BE2C (cell line): ENCODE results near the gene PPIF.

Source experiments
- DNase-seq: peaks from one replicate; pipeline ENCODE4 v3.0.0-alpha.2; 2020
- H3K27me3 ChIP-seq: fragments of 250-450 bp; sonication (Bioruptor Pico); 2 replicates; pipeline ENCODE4 v1.5.1; 2020; ENCODE audit warnings: mild to moderate bottlenecking
- H3K36me3 ChIP-seq: fragments of 250-450 bp; sonication (Bioruptor Pico); 2 replicates; pipeline ENCODE4 v1.5.1; 2020; ENCODE audit warnings: mild to moderate bottlenecking
- H3K4me1 ChIP-seq: fragments of 250-450 bp; sonication (Bioruptor Pico); 2 replicates; pipeline ENCODE4 v1.5.1; 2020
- H3K4me3 ChIP-seq: 2 replicates; pipeline ENCODE4 v1.5.1; 2011; ENCODE audit warnings: low read depth, low read length
- H3K9me3 ChIP-seq: fragments of 250-450 bp; sonication (Bioruptor Pico); 2 replicates; pipeline ENCODE4 v1.5.1; 2020
- CTCF ChIP-seq: IDR thresholded peaks from 2 replicates; pipeline ENCODE4 v1.5.1; 2012; ENCODE audit warnings: mild to moderate bottlenecking, low read depth, low read length

The PPIF gene

GRCh38 chr10:79351332-79351731, 4.1 kb downstream of the PPIF start:
- Histone ChIP-seq H3K36me3 (peaks cover 66% of the 10 kb centered on the region), H3K27me3 (no peaks in the 10 kb centered on the region), H3K4me3 (no peak overlapping the region), H3K9me3 (no peaks in the 10 kb centered on the region), H3K4me1 (peaks cover 6% of the 10 kb centered on the region)
- no peak for TF ChIP-seq CTCF
- no peak for DNase-seq

GRCh38 chr10:79352035-79352877, 5.0 kb downstream of the PPIF start:
- Histone ChIP-seq H3K4me1 (no peaks in the 10 kb centered on the region), H3K9me3 (no peaks in the 10 kb centered on the region), H3K4me3 (no peak overlapping the region), H3K27me3 (no peaks in the 10 kb centered on the region), H3K36me3 (peaks cover 66% of the 10 kb centered on the region)
- no peak for TF ChIP-seq CTCF
- no peak for DNase-seq

- Histone ChIP-seq H3K4me3 (no peak overlapping the region), H3K36me3 (peaks cover 66% of the 10 kb centered on the region), H3K27me3 (no peaks in the 10 kb centered on the region), H3K9me3 (no peaks in the 10 kb centered on the region), H3K4me1 (no peaks in the 10 kb centered on the region)
- TF ChIP-seq CTCF, result no peak
- DNase-seq, result no peak
Observed at GRCh38 chr10:79353000-79353406, 5.7 kb downstream of the PPIF start.

- no peak for DNase-seq
- Histone ChIP-seq H3K9me3 (no peaks in the 10 kb centered on the region), H3K27me3 (no peaks in the 10 kb centered on the region), H3K4me3 (no peak overlapping the region), H3K4me1 (no peaks in the 10 kb centered on the region), H3K36me3 (peaks cover 65% of the 10 kb centered on the region)
- TF ChIP-seq CTCF, result no peak
Observed at GRCh38 chr10:79353726-79354125, 6.5 kb downstream of the PPIF start.

GRCh38 chr10:79354141-79354540, 6.9 kb downstream of the PPIF start:
- Histone ChIP-seq H3K36me3 (peaks cover 60% of the 10 kb centered on the region), H3K4me1 (no peaks in the 10 kb centered on the region), H3K4me3 (no peak overlapping the region), H3K9me3 (no peaks in the 10 kb centered on the region), H3K27me3 (no peaks in the 10 kb centered on the region)
- no peak for TF ChIP-seq CTCF
- DNase-seq, result no peak

GRCh38 chr10:79354615-79355014, 7.3 kb downstream of the PPIF start:
- no peaks in the 10 kb centered on the region for H3K27me3 ChIP-seq
- no peaks in the 10 kb centered on the region for H3K4me1 ChIP-seq
- H3K9me3 ChIP-seq, result no peaks in the 10 kb centered on the region
- no peak overlapping the region for H3K4me3 ChIP-seq
- DNase-seq, result no peak
- peaks cover 56% of the 10 kb centered on the region for H3K36me3 ChIP-seq
- TF ChIP-seq CTCF, result no peak
